ENCODE measurements around the gene EP400. TPM values are rescaled to one million over a fixed set of nuclear protein-coding genes. Genes with fewer than 3 reads are reported as not detected.

Gene EP400
- total and polyA plus RNA-seq, 9 of the 15 experiments (the other 6 are each of a cell fraction or from before 2014, with no cell fraction given), result 4.5 to 58.0 (median 7.0) TPM

GRCh38 chr12:132084621-132085290, 135.0 kb downstream of the EP400 start (continued):
- TF ChIP-seq ZFP91 (CRISPR knock-in tag; IDR thresholded peaks at IDR 0.05) (no peak), TBL1XR1 (IDR thresholded peaks at IDR 0.05; ENCODE audit: low read length in 2 of 2) (peak; percentile 45 to 59; a peak in 1 of 4 replicates), KDM5B (IDR thresholded peaks at IDR 0.05; ENCODE audit: insufficient replicate concordance, low read depth, low read length) (no peak), ZNF639 (CRISPR knock-in tag; conservative IDR thresholded peaks at IDR 0.05 in 1 of 2, IDR thresholded peaks at IDR 0.05 in 1 of 2) (0 out of 4 replicates have a peak, but pooled peaks of 1 of the 2 experiments have one; percentile 56), TARDBP (IDR thresholded peaks at IDR 0.05) (no peak), HEY1 (CRISPR knock-in tag; IDR thresholded peaks at IDR 0.05; ENCODE audit: borderline replicate concordance) (no peak), HMG20A (CRISPR knock-in tag; conservative IDR thresholded peaks at IDR 0.05) (no peak), CLOCK (CRISPR knock-in tag; IDR thresholded peaks at IDR 0.05; ENCODE audit: borderline replicate concordance) (no peak), TCF7 (IDR thresholded peaks at IDR 0.05; ENCODE audit: borderline replicate concordance) (0 out of 2 replicates have a peak, but pooled peaks have one; percentile 20), SMARCA5 (IDR thresholded peaks at IDR 0.05) (no peak), ELF4 (CRISPR knock-in tag; IDR thresholded peaks at IDR 0.05) (no peak), GMEB1 (CRISPR knock-in tag; IDR thresholded peaks at IDR 0.05) (no peak), XRCC5 (IDR thresholded peaks at IDR 0.05; ENCODE audit: low read depth, low read length) (peak; percentile 68; the same call in 1 of the 2 replicates), BHLHE40 (IDR thresholded peaks at IDR 0.05; ENCODE audit: low read length) (peak; percentile 99), DACH1 (IDR thresholded peaks at IDR 0.05; ENCODE audit: partially characterized antibody) (no peak), DEAF1 (CRISPR knock-in tag; IDR thresholded peaks at IDR 0.05) (no peak), CEBPB (tag; IDR thresholded peaks at IDR 0.05) (no peak), FOXA1 (IDR thresholded peaks at IDR 0.05; ENCODE audit: borderline replicate concordance) (no peak), ZNF764 (CRISPR knock-in tag; IDR thresholded peaks at IDR 0.05; ENCODE audit: low read depth) (no peak)
